ENCODE measurements around the gene ELL2.

ELL2 gene

GRCh38 chr5:95953021-95953702, 8.5 kb downstream of the ELL2 start:
- DNase-seq, result no peak

- DNase-seq, result no peak
Measured at GRCh38 chr5:95951916-95952315, 9.7 kb downstream of the ELL2 start.

DNA sequence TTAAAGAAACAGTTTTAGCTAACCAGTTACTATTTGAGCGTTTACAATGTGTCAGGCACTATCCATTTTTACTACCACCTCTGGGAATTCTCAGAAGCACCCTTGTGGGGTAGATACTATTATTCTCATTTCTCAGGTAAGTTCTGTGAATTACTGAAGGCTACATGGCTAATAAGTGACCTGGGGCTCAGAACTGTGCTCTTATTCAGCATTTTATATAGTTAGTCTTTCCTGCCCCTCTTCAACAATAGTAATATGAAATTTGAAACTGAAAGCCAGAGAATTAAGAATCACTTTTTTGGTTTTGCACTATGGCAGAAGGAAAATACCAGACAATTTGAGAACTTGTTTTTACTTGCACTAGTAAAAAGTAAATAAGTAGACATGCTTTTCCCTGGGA, 11.8 kb downstream of the ELL2 start:
- DNase-seq, result no peak

GRCh38 chr5:95948631-95949030, 13.0 kb downstream of the ELL2 start:
- DNase-seq, result no peak

DNA sequence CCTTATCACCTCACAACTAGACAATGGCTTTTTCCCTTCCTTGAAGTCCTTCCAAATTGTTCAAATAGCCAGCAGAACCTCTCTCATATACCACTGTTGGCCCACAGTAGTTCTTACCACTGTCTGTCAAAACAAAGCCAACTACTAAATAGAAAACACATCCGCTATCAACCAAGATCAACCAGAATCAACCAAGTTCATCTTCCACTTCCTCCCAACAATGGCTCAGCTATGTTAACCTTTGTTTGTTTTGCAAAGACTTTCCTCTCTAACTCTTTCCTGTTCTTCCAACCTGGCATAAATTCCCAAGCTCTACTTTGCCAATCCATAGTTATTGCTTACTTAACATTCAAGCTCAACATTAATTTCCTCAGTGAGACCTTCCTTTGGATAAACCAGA, 15.2 kb downstream of the ELL2 start:
- no peak for DNase-seq

DNA sequence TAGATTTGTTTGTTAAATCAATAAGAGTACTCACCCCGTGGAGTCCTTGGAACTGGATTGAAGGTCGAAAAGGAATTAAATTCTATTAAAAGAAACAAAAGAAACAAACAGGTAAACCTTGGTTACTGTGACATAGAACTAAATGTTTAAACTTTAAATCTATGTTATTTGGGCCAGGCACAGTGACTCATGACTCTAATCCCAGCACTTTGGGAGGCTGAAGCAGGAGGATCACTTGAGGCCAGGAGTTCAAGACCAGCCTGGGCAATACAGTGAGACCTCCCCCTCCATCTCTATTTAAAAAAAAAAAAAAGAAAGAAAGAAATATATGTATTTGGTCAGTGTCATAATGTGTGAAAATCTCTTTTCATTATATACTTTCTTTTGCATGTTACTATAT, 18.7 kb downstream of the ELL2 start:
- DNase-seq, result no peak

DNA sequence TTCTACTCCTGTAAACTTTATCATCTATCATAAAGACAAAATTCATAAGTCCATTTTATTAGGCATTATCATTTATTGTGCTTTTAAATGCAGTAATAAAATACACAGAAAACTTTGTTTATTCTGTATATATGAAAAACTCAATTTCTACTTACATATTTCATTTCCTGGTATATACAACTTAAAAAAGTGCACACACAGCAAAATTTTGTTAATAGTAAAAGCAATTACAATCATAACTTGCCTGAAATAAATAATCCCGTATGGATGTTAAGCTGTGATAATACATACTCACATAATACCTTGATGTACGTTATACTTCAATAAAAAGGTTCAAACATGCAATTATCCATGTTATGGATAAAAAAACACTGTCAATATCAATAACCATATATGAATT, 19.2 kb downstream of the ELL2 start:
- no peak for DNase-seq

DNA sequence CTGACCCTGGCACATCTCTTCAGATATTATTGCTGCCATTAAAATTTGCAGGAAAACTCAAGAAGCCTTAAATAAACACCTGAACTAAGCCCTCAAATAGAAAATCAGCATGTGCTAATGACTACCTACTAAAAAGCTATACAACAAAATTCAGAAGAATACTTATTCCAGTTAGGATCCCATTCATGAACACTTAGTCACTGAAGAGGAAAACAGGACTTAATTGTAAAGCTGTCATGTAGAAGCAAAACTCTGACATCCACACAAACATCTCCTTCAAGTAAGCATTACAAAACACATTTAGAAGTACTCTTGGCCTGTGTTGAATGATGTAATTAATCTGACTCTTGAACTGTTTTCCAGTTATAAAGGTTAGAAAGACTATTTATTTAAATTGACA, 19.9 kb downstream of the ELL2 start:
- DNase-seq, result no peak

DNA sequence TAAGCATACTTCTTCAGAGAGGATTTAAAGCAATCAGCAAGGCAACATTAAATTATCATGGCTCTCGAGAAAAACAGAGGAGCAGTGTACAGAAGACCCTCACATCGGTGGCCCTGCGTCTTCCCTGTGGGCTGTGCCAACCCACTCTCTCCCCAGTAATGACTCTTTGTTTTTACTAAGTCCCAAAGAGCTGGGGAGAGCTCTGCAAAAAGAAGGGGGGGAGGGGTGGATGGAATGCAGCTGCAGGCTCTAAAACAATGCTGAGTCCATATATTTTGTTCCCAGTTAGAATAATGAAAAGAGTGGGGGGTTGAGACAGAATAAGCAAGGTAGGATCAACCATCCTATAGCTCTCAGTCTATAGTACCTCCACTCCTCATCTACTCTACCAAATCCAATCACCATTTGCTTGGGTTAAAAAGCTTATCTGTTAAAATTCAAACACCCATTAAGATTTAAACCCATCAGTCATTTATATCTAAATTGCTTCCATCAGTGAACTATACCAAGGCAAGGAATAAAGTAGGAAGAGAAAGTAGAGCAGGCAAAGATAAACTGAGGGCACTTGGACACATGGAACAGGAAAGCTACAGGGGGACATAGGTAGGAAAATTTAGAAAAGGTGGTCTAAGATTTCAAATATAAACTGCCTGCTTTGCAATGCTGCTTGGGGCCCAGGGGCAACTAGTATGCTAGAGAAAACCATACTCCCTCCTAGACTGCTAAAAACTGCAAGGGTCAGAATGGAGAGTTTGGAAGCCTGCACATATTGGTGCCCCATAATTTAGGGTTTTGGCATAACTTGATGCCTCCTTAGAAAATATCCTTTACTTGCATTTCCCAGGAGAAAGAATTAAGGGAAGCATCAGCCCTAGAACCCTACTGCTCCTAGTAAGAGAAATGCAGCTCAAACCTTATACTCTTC, 20.6 kb downstream of the ELL2 start:
- no peak for DNase-seq

GRCh38 chr5:95939465-95939864, 22.2 kb downstream of the ELL2 start:
- no peak for DNase-seq

DNA sequence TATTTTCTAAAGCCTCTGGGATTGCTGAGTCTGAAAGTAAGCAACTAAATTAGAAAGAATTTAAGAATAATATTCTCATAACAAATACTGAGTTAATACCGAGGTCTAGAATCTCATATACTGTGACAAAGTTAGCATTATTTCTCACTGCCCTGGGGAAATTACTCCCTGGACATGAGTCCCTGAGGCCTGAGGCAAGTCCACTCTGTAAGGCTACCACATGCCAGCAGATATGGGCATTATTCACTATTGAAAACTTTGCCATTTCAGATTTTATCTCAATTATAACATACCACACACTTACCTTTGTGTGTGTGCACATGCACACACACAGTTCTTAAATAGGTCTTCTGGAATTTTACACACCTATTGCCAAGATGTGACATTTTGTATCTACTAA, 22.9 kb downstream of the ELL2 start:
- DNase-seq, result no peak

DNA sequence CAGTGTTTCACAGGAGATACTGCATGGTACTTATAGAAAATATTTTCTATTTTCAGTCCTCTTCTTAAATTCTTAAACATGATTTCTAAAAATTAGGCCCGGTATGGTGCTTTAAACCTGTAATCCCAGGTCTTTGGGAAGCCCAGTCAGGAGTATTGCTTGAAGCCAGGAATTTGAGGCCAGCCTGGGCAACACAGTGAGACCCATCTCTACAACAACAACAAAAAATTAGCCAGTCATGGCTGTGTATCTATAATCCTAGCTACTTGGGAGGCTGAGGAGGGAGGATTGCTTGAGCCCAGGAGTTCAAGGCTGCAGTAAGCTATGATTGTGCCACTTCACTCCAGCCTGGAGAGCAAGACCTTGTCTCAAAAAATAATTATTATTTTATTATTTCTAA, 23.3 kb downstream of the ELL2 start:
- no peak for DNase-seq

DNA sequence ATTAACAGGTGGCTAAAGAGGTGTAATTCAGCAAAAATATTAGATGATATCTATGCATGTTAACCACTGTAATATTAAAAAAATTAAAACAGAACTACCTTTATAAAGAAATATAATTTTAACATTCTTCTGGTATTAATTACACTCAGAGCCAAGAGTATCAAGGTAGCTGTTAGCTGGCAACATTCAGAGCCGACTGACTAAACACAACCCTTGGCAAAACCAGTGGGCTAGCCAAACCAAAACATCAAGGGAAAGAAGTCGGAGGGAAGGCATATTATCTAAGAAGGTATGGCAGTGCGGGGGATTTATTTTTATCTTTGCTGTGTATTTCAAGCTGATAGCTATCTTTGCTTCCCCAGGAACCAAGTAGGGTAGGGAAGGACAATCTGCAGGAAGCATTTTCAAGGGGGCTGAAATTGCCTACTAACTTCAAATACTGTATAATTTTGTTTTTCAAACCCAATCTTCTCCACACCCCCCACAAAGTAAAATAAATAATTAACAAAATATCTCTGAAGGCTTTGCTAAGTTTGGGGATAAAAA, 24.0 kb downstream of the ELL2 start:
- DNase-seq, result no peak

GRCh38 chr5:95936812-95937397, 24.7 kb downstream of the ELL2 start:
- no peak for DNase-seq

- no peak for DNase-seq
Measured at GRCh38 chr5:95935553-95936100, 26.0 kb downstream of the ELL2 start.

DNA sequence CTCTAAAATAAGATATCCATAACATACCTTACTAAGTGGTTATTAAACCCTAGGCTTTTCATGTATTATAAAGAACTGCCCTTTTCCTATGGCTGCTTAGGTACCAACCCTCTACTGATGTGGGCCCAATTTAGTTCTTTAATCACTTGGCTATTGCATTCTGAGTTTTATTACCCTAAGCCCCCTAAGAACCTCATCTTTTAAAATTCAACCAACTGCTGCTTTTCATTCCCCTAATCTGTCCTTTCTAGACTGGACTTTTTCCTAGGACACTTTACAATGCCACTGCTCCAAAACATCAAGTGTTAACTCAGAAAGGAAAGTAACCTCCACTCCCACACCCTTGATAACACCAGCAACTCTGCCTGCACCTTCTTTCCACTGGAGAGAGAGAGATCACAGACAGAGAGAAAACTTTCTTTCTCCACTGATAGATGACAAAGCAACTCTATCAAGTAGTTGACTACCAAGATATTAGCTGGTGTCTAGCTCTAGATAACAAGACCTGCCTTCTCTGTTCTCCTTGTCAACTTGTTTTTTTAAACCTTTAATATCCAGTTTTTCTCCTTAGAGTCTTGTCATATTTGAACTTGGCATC, 27.3 kb downstream of the ELL2 start:
- no peak for DNase-seq

- no peak for DNase-seq
Measured at GRCh38 chr5:95932941-95933340, 28.7 kb downstream of the ELL2 start.

DNA sequence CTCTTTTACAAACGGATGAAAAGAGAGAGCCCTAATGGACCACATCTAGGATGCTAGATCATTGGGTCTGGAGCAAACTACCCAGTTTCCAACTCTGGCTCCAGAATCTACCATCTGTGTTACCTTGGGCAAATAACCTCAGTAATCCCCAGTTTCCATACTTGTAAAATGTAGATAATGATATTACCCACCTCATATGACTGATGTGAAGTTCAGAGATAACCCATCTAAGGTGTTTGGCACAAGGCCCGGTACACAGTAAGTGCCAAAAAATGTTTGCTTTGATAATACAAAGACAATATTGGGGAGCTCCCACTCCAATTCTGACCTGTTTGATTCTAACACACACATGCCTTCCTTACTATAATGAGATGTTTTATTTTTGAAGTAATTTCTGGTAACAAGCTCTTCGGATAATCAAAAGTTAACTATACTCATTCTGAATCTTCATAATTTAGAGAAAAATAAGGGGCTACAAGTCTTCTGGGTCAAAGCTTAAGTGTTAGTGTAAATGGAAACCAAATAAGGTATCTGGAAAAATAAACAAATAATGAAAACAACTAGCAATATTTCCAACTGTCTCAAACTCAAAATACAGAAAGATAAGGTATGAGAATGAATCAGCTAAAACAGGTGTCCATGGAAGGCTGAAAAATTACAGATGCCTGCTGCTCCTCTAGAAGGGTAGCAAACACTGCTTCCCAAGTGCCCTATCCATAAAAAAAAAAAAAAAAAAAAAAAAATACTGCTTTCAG, 30.4 kb downstream of the ELL2 start:
- DNase-seq, result no peak

GRCh38 chr5:95930141-95930930, 31.3 kb downstream of the ELL2 start:
- no peak for DNase-seq

DNA sequence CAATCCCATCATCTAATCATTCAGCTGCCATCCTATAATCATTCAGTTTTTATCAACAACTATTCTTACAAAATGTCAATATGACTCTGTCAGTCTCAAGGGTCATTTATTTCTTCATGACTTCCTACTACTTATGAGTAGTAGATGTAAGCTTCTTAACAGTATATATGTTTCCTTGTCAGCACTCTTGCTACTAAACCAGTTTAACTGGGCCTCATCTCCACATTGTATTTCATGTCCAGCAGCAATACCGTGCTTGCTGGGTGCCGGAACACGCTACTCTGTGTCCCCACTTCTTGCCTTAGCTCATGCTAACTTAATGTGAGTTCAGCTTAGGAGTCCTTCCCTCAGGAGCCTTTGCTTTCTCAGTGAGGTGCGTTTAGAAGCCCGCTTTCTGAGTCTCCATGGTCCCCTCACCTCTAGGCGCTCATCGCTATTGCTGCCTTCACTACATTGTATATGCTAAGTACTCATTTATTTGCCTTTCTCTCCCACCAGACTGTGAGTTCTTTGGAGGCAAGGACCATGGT, 32.9 kb downstream of the ELL2 start:
- DNase-seq, result no peak

Measured in CD4-positive, alpha-beta T cell treated with Interleukin-12 subunit alpha and Interleukin-12 subunit beta, for 1 hour (primary cell).